Left renal pelvis (tissue), 4 donors: ENCODE results near the gene RSRC1. TPM values are rescaled to one million over a fixed set of nuclear protein-coding genes. Genes with fewer than 3 reads are reported as not detected.

Experiments
- DNase-seq, 4 donors: peaks; one replicate each; pipeline ENCODE4 v3.0.0-alpha.2; 2013; ENCODE audit warnings: low read depth in 4 of 4, low spot score in 3 of 4
- polyA plus RNA-seq, 4 donors: library from polyadenylated mRNA; unstranded; fragments of 120-200 nt; gene quantifications; one replicate each; pipeline ENCODE4 v1.2.1, GENCODE V29; 2013; ENCODE audit not compliant: insufficient read length in 4 of 4

Gene RSRC1
- polyA plus RNA-seq, 4 donors = 21.1 to 36.4 (median 32.3) TPM

DNA sequence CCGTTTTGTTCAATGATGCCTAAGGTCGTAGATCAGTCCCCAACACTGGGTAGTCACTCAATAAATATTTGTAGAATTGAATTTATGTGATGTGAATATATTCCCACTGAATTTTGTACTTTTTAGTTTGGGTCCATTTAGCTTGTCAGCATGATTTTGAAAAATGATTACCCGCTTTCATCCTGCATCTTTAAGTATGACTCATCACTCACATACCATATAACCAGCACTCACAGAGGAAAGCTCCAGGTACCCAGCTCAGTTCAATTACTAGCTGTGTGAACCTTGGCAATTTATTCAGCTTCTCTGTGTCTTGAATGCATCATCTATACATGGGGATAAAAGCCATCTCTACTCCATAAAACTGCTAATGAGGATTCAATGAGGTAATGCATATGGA lies 458.9 kb downstream of the RSRC1 start:
- DNase-seq = no peak

DNA sequence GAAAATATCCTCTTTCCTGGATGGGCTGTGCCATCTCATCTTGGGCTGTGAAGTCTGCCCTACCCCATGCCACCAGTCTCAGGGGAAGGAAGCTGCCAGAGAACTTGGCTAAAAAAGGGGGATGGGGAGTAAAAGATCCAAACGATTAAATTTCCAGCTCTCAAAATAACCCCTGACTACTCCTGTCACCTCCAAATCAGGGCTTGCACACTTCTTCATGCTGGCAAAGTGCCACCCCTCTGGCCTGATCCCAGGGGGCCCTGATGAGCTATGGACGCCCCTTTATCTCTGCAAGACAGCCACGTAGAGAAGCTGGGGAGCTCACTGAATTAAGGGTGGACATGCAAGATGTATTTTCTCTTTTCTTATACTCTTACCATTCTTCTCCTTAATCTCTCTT lies 459.9 kb downstream of the RSRC1 start:
- no peak for DNase-seq

DNA sequence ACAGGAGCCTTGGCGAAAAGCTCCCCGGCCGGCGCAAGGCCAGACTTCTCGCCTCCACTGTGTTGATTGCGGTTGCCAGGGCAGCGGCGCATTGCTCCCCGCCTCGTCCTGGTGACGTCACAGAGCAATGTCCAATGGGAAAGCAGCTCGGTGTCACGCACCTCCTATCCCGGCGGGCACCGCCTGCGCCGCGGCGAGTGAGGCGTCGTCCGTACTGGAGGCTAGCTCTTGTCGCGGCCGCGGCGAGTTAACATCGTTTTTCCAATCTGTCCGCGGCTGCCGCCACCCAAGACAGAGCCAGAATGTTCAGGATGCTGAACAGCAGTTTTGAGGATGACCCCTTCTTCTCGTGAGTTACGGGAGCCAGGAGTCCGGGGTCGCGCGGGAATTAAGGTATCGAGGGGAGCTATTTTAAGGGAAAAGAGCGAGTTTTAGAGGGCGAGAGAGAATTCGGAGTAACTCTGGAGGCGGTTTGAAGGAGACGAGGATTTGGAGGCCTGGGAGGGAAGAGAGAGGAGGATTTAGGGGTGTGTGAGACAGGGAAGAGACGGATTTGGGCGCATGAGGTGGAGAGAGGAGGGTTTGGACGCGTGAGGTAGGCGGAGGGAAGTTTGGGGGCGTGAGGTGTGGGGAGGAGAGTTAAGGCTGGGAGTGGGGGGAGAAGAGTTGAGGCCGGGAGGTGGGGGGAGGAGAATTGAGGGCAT lies 461.3 kb downstream of the RSRC1 start, which contains the start of gene MLF1:
Gene MLF1, plus strand, starts transcription at position 196 of the 704 bp plus-strand sequence. Its CDS starts 107 bp downstream, at position 303.
- DNase-seq = peak; percentile 88 to 94 (median 92)

DNA sequence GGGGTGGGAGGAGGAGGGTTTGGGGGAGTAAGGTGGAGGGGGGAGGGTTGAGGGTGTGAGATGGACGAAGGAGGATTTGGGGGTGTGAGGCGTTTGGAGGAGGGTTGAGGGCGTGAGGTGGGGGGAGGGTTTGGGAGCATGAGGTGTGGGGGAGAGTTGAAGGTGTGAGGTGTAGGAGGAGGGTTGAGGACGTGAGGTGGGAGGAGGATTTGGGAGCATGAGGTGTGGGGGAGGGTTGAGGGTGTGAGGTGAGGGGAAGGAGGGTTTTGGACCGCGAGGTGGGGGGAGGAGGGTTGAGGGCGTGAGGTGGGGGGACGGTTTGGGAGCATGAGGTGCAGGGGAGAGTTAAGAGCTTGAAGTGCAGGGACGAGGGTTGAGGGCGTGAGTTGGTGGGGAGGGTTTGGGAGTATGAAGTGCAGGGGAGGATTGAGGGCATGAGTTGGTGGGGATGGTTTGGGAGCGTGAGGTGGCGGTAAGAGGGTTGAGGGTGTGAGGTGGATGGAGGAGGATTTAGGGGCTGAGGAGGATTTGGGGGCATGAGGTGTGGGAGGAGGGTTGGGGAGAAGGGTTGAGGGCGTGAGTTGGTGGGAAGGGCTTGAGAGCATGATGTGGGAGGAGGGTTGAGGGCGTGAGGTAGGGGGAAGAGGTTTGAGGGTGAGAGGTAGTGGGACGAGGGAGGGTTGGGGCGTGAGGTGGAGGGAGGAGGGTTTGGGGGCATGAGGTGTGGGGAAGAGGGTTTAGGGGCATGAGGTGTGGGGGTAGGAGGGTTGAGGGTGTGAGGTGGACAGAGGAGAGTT lies 462.3 kb downstream of the RSRC1 start:
- DNase-seq = no peak

DNA sequence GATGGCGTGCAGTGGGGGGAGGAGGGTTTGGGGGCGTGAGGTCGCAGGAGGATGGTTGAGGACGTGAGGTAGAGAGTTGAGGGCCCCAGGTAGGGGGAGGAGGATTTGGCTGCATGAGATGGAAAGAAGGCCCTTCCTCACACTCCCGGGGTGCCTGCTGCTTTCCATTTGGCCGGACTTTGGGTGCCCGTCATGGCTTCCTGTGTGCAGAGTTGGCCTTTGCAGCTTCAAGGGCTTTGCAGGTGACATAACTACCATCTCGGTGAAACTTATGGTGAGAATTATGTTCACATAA lies 462.8 kb downstream of the RSRC1 start:
- DNase-seq = no peak

DNA sequence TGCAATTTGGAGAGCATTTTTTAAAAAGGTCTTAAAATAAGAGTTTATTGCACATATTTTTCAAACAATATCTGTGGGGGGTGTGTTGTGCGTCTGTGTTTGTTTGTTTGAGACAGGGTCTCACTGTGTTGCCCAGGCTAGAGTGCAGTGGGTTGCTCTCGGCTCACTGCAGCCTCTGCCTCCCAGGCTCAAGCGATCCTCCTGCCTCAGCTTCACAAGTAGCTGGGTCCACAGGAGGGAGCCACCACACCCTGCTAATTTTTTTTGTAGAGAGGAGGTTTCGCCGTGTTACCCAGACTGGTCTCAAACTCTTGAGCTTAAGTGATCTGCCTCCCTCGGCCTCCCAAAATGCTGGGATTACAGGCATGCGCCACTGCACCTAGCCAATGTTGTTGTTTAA lies 463.8 kb downstream of the RSRC1 start:
- no peak for DNase-seq

DNA sequence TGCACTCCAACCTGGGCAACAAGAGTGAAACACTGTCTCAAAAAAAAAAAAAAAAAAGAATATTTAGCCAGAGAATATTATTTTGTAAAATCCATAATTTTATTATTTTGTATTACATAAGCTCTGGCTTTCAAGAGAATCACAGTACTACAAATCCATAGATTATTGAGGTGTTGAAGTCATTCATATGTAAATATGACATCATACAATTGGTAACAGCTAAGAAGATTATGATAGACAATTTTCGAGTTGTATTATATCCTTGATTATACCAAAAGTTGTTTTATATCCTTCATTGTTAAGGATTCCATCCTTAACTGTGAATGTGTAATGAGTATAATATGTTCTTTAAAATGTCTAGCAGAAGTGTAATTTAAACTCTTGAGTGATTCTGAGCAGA lies 464.8 kb downstream of the RSRC1 start:
- no peak for DNase-seq

DNA sequence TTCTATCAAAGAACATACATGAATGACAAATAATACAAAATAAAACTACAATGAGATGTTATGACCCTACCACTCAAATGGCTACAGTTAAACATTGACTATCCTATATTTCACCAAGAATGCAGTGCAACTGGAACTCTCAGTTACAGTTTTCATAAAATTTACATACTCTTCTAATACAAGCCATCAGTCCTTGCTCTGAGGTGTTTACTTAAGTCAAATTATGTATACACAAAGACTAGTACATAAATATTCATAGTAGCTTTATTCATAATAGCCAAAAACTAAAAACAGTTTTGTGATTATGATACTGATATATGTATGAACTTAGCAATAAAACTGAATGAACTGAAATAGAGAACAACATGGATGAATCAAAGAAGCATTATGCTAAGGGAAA lies 480.3 kb downstream of the RSRC1 start:
- DNase-seq = no peak

Other genes starting within 250 kb of the RSRC1 start
- under 1 TPM in 1 of 4 donors, not detected in 3; 0.44 TPM for gene SHOX2, start 3.7 kb upstream of the RSRC1 start, polyA plus RNA-seq